ENCODE data around the gene ABAT.

Gene ABAT

DNA sequence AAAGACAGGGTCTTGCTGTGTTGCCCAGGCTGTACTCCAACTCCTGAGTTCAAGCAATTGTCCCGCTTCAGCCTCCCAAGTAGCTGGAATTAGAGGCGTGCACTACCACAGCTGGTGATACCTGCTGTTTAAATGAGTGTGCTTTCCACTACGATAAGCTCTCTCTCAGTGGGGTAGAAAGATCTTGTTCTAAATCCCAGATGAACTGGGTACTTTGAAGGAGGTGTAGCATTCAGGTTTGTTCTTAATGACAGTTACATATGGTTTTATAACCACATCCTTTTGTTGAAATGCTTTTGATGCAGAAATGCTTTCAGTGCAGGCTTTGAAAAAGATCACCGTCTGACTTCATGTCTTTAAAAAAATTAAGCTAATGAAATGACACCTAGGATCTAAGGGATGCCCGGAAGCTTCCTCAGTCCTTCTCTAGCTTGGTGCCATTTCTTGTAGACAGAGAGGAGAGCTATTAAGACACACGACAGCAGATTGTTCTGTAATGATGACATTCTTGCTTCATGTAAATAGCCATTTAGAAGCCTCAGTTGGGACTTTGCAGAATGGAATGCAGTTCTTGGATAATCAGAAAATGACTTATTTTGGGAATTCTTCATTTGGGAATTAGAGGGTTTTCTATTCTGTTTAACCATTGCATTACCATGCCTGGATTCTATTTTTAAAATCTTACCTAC lies 142.7 kb downstream of the ABAT start:
- H4K8ac ChIP-seq (ENCODE audit: low read depth, low read length), result no peak overlapping the region
- no peak overlapping the region for H2BK120ac ChIP-seq (ENCODE audit: low read depth, low read length)
- no peak overlapping the region for H3K27ac ChIP-seq (replicated peaks; ENCODE audit: low read length)
- no peak overlapping the region for H3K18ac ChIP-seq (ENCODE audit: low read length)
- H3K79me1 ChIP-seq (ENCODE audit: low read depth, low read length), result peaks cover 5% of the 10 kb centered on the region
- H2AFZ ChIP-seq (ENCODE audit: low read length), result no peak overlapping the region
- no peak overlapping the region for H3K4me2 ChIP-seq (ENCODE audit: insufficient read depth, low read length, poor library complexity, severe bottlenecking)
- H2BK12ac ChIP-seq (ENCODE audit: low read length), result no peak overlapping the region
- no peak overlapping the region for H2BK5ac ChIP-seq (ENCODE audit: low read length)
- H3K4me1 ChIP-seq (ENCODE audit: control insufficient read depth in 2 of 2, insufficient read depth in 1 of 2, low read depth in 1 of 2, low read length in 2 of 2), result peaks cover 0 to 5% of the 10 kb centered on the region in 2 donors
- no peak overlapping the region for H3K4me3 ChIP-seq (ENCODE audit: low read length in 2 of 2)
- no peak overlapping the region for H2BK15ac ChIP-seq (ENCODE audit: low read length)
- no peak overlapping the region for H4K91ac ChIP-seq (ENCODE audit: low read depth, low read length, poor library complexity)
- WGBS, 2 donors (ENCODE audit: extremely low coverage in 2 of 2, insufficient read length in 2 of 2, insufficient replicate concordance in 1 of 2), result no CpG with 5 or more reads among the region's 6 CpGs
- H3K14ac ChIP-seq (ENCODE audit: low read length), result no peak overlapping the region
- H2AK5ac ChIP-seq (ENCODE audit: low read depth, low read length), result no peak overlapping the region
- no peaks in the 10 kb centered on the region for H3K27me3 ChIP-seq (ENCODE audit: control insufficient read depth in 3 of 3, insufficient read depth in 3 of 3, low read depth in 1 of 3, low read length in 3 of 3)
- H3K9ac ChIP-seq (ENCODE audit: low read depth, low read length, poor library complexity), result no peak overlapping the region
- DNase-seq (ENCODE audit: low spot score), result no peak
- peaks cover 20 to 91% of the 10 kb centered on the region in 2 donors for H3K36me3 ChIP-seq (replicated peaks in 1 of 2; ENCODE audit: control insufficient read depth in 2 of 2, insufficient read depth in 2 of 2, low read length in 2 of 2)
- H3K4ac ChIP-seq (ENCODE audit: low read length), result no peak overlapping the region
- no peaks in the 10 kb centered on the region for H3K9me3 ChIP-seq (replicated peaks in 1 of 2; ENCODE audit: control insufficient read depth in 2 of 2, insufficient read depth in 1 of 2, low read depth in 1 of 2, low read length in 2 of 2)
- H3K23ac ChIP-seq (ENCODE audit: low read depth, low read length, poor library complexity), result no peak overlapping the region

DNA sequence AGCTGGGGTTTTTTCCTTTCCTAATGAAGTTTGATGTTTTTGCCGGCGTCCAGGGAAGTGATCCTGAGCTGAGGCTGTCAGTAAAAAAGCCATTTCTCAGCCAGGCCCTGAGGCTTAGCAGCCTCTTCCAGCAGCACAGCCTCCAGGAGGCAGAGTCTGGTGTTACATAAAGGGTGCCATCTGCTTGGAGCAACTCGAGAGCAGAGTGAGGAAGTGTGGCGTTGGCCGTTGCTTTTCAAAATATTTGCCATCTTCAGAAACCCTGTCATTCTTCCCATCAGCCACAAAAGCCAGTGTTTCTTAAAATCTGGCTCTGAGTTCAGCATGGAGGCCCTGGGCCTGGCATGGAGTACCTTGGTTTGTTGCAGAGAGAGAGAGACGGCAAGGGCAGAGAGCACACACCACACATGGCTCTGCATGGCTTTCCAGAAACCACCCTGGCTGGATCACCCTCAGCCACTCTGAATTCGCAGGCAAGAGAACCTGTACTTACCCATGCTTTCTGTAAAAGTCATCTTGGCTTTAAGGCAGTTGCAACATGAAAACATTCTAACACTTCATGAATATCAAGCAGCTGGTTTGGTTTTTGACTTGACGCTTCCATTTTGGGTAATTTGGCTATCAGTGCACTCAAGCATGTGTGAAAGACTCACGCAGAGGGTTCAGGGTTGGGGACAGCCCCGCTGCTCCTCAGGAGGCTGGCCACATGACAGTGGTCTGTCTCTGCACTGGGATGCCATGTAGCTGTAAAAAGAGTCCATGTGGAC lies 144.3 kb downstream of the ABAT start:
- Histone ChIP-seq H3K23ac (ENCODE audit: low read depth, low read length, poor library complexity) (no peak overlapping the region), H3K4me3 (ENCODE audit: low read length in 2 of 2) (no peak overlapping the region), H3K9me3 (replicated peaks in 1 of 2; ENCODE audit: control insufficient read depth in 2 of 2, insufficient read depth in 1 of 2, low read depth in 1 of 2, low read length in 2 of 2) (no peaks in the 10 kb centered on the region), H3K79me1 (ENCODE audit: low read depth, low read length) (peaks cover 5% of the 10 kb centered on the region), H3K27me3 (ENCODE audit: control insufficient read depth in 3 of 3, insufficient read depth in 3 of 3, low read depth in 1 of 3, low read length in 3 of 3) (no peaks in the 10 kb centered on the region), H2BK120ac (ENCODE audit: low read depth, low read length) (no peak overlapping the region), H3K36me3 (replicated peaks in 1 of 2; ENCODE audit: control insufficient read depth in 2 of 2, insufficient read depth in 2 of 2, low read length in 2 of 2) (peaks cover 14 to 89% of the 10 kb centered on the region in 2 donors), H2BK12ac (ENCODE audit: low read length) (no peak overlapping the region), H4K91ac (ENCODE audit: low read depth, low read length, poor library complexity) (no peak overlapping the region), H2AK5ac (ENCODE audit: low read depth, low read length) (no peak overlapping the region), H3K18ac (ENCODE audit: low read length) (no peak overlapping the region), H2BK15ac (ENCODE audit: low read length) (no peak overlapping the region), H2AFZ (ENCODE audit: low read length) (no peak overlapping the region), H3K27ac (replicated peaks; ENCODE audit: low read length) (no peak overlapping the region), H3K14ac (ENCODE audit: low read length) (no peak overlapping the region), H4K8ac (ENCODE audit: low read depth, low read length) (no peak overlapping the region), H3K4me2 (ENCODE audit: insufficient read depth, low read length, poor library complexity, severe bottlenecking) (no peak overlapping the region), H3K4ac (ENCODE audit: low read length) (no peak overlapping the region), H3K4me1 (ENCODE audit: control insufficient read depth in 2 of 2, insufficient read depth in 1 of 2, low read depth in 1 of 2, low read length in 2 of 2) (peaks cover 0 to 5% of the 10 kb centered on the region in 2 donors), H3K9ac (ENCODE audit: low read depth, low read length, poor library complexity) (no peak overlapping the region), H2BK5ac (ENCODE audit: low read length) (no peak overlapping the region)
- no CpG with 5 or more reads among the region's 10 CpGs for WGBS, 2 donors (ENCODE audit: extremely low coverage in 2 of 2, insufficient read length in 2 of 2, insufficient replicate concordance in 1 of 2)
- DNase-seq (ENCODE audit: low spot score), result no peak

DNA sequence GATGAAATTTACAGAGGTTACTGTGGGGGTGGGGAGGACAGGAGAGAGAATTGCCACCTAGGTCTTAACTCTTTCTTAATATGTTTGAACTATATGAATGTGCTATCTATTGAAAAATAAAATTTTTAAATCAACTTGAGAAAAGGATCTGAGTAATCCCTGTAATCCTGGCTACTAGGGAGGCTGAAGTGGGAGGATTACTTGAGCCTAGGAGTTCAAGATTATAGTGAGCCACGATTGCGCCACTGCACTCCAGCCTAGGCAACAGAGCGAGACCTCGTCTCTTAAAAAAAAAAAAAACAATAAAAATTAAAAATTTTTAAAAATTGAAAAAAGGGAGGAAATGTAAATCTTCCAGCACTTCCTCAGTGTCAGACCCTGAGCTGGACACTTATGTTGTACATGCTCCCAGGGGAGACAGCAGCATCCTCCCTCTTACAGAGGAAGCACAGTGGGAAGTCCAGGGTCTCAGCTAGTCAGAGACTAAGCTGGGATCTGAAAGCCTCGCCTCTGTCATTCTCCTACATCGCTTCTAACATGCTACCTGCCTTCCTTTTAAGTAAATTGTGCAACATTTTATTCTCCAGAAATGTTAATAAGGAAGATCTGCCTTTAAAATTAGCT lies 145.1 kb downstream of the ABAT start:
- no peak overlapping the region for H2BK5ac ChIP-seq (ENCODE audit: low read length)
- H3K9ac ChIP-seq (ENCODE audit: low read depth, low read length, poor library complexity), result no peak overlapping the region
- DNase-seq (ENCODE audit: low spot score), result no peak
- no peak overlapping the region for H3K27ac ChIP-seq (replicated peaks; ENCODE audit: low read length)
- H3K4me2 ChIP-seq (ENCODE audit: insufficient read depth, low read length, poor library complexity, severe bottlenecking), result no peak overlapping the region
- H2AFZ ChIP-seq (ENCODE audit: low read length), result no peak overlapping the region
- no peak overlapping the region for H2BK15ac ChIP-seq (ENCODE audit: low read length)
- peaks cover 0 to 5% of the 10 kb centered on the region in 2 donors for H3K4me1 ChIP-seq (ENCODE audit: control insufficient read depth in 2 of 2, insufficient read depth in 1 of 2, low read depth in 1 of 2, low read length in 2 of 2)
- H3K4ac ChIP-seq (ENCODE audit: low read length), result no peak overlapping the region
- H3K27me3 ChIP-seq (ENCODE audit: control insufficient read depth in 3 of 3, insufficient read depth in 3 of 3, low read depth in 1 of 3, low read length in 3 of 3), result no peaks in the 10 kb centered on the region
- peaks cover 2% of the 10 kb centered on the region for H3K79me1 ChIP-seq (ENCODE audit: low read depth, low read length)
- no peak overlapping the region for H3K4me3 ChIP-seq (ENCODE audit: low read length in 2 of 2)
- H3K36me3 ChIP-seq (replicated peaks in 1 of 2; ENCODE audit: control insufficient read depth in 2 of 2, insufficient read depth in 2 of 2, low read length in 2 of 2), result peaks cover 9 to 89% of the 10 kb centered on the region in 2 donors
- no peak overlapping the region for H3K14ac ChIP-seq (ENCODE audit: low read length)
- no peak overlapping the region for H2BK12ac ChIP-seq (ENCODE audit: low read length)
- H4K8ac ChIP-seq (ENCODE audit: low read depth, low read length), result no peak overlapping the region
- H4K91ac ChIP-seq (ENCODE audit: low read depth, low read length, poor library complexity), result no peak overlapping the region
- H3K9me3 ChIP-seq (replicated peaks in 1 of 2; ENCODE audit: control insufficient read depth in 2 of 2, insufficient read depth in 1 of 2, low read depth in 1 of 2, low read length in 2 of 2), result peaks cover 0 to 6% of the 10 kb centered on the region in 2 donors
- H2AK5ac ChIP-seq (ENCODE audit: low read depth, low read length), result no peak overlapping the region
- no CpG with 5 or more reads among the region's 6 CpGs for WGBS, 2 donors (ENCODE audit: extremely low coverage in 2 of 2, insufficient read length in 2 of 2, insufficient replicate concordance in 1 of 2)
- H2BK120ac ChIP-seq (ENCODE audit: low read depth, low read length), result no peak overlapping the region
- H3K23ac ChIP-seq (ENCODE audit: low read depth, low read length, poor library complexity), result no peak overlapping the region
- no peak overlapping the region for H3K18ac ChIP-seq (ENCODE audit: low read length)

DNA sequence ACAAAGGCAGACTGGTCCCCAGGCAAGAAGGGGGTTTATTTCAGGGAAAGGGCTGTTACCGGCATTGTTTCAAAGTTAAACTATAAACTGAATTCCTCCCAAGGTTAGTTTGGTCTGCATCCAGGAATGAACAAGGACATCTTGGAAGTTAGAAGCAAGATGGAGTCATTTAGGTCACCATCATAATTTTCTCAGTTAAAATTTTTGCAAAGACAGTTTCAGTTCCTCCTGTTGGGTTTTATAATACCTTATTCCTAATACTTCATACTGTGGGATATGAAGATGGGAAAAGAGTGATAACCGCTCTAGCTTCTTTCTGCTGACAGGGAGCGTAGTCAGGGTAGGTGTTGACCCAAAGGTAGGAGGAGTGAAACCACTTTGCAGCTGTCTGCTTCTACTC lies 148.0 kb downstream of the ABAT start:
- Histone ChIP-seq H3K79me1 (ENCODE audit: low read depth, low read length) (peaks cover 2% of the 10 kb centered on the region), H3K4me2 (ENCODE audit: insufficient read depth, low read length, poor library complexity, severe bottlenecking) (no peak overlapping the region), H2BK12ac (ENCODE audit: low read length) (no peak overlapping the region), H3K27me3 (ENCODE audit: control insufficient read depth in 3 of 3, insufficient read depth in 3 of 3, low read depth in 1 of 3, low read length in 3 of 3) (no peaks in the 10 kb centered on the region), H3K23ac (ENCODE audit: low read depth, low read length, poor library complexity) (no peak overlapping the region), H2BK5ac (ENCODE audit: low read length) (no peak overlapping the region), H3K14ac (ENCODE audit: low read length) (no peak overlapping the region), H3K36me3 (replicated peaks in 1 of 2; ENCODE audit: control insufficient read depth in 2 of 2, insufficient read depth in 2 of 2, low read length in 2 of 2) (peaks cover 9 to 83% of the 10 kb centered on the region in 2 donors), H3K4ac (ENCODE audit: low read length) (no peak overlapping the region), H2BK15ac (ENCODE audit: low read length) (no peak overlapping the region), H2AFZ (ENCODE audit: low read length) (no peak overlapping the region), H3K27ac (replicated peaks; ENCODE audit: low read length) (no peak overlapping the region), H4K91ac (ENCODE audit: low read depth, low read length, poor library complexity) (no peak overlapping the region), H3K18ac (ENCODE audit: low read length) (no peak overlapping the region), H3K4me1 (ENCODE audit: control insufficient read depth in 2 of 2, insufficient read depth in 1 of 2, low read depth in 1 of 2, low read length in 2 of 2) (peaks cover 0 to 5% of the 10 kb centered on the region in 2 donors), H3K9ac (ENCODE audit: low read depth, low read length, poor library complexity) (no peak overlapping the region), H3K4me3 (ENCODE audit: low read length in 2 of 2) (no peak overlapping the region), H2AK5ac (ENCODE audit: low read depth, low read length) (no peak overlapping the region), H2BK120ac (ENCODE audit: low read depth, low read length) (no peak overlapping the region), H3K9me3 (replicated peaks in 1 of 2; ENCODE audit: control insufficient read depth in 2 of 2, insufficient read depth in 1 of 2, low read depth in 1 of 2, low read length in 2 of 2) (peaks cover 0 to 13% of the 10 kb centered on the region in 2 donors), H4K8ac (ENCODE audit: low read depth, low read length) (no peak overlapping the region)
- no peak for DNase-seq (ENCODE audit: low spot score)
- no CpG with 5 or more reads among the region's 3 CpGs for WGBS, 2 donors (ENCODE audit: extremely low coverage in 2 of 2, insufficient read length in 2 of 2, insufficient replicate concordance in 1 of 2)
